Activated naive CD4-positive, alpha-beta T cell treated with anti-CD3 and anti-CD28 coated beads for 36 hours (primary cell): Measurements from ENCODE around the gene TTC13. TPM values are rescaled to one million over a fixed set of nuclear protein-coding genes. Genes with fewer than 3 reads are reported as not detected.

Experiments used
- CTCF ChIA-PET: fragments of 350-600 bp; sonication (Branson Sonifier 250); formaldehyde crosslinking; loops from one replicate; lab custom pipeline; 2021; ENCODE audit warnings: antibody characterized with exemption; lab: Charles Lee
- DNase-seq: peaks from one replicate; pipeline ENCODE4 v3.0.0-alpha.2; 2020
- H3K27ac Mint-ChIP-seq: one replicate; pipeline ENCODE4 v1.8.0; 2021; ENCODE audit warnings: mild to moderate bottlenecking, mixed read lengths
- H3K27me3 Mint-ChIP-seq: one replicate; pipeline ENCODE4 v1.8.0; 2021; ENCODE audit warnings: low read depth, mixed read lengths
- H3K36me3 Mint-ChIP-seq: one replicate; pipeline ENCODE4 v1.8.0; 2021; ENCODE audit warnings: low read depth, mixed read lengths
- H3K4me1 Mint-ChIP-seq: one replicate; pipeline ENCODE4 v1.8.0; 2021; ENCODE audit warnings: low read depth, mixed read lengths
- H3K4me3 Mint-ChIP-seq: one replicate; pipeline ENCODE4 v1.8.0; 2021; ENCODE audit warnings: mild to moderate bottlenecking, moderate library complexity, mixed read lengths
- H3K9me3 Mint-ChIP-seq: one replicate; pipeline ENCODE4 v1.8.0; 2021; ENCODE audit warnings: mixed read lengths
- intact Hi-C: fragments of 100-400 bp; cut with micrococcal nuclease; formaldehyde crosslinking; loops from one replicate; pipeline ENCODE4 v1.15.1; 2023
- total RNA-seq, 2 experiments: library from RNA; stranded (reverse); gene quantifications; one replicate each; pipeline ENCODE4 v1.2.3, GENCODE V29; 2021

The TTC13 gene
- total RNA-seq, 2 experiments from 2014 or later, result 10.9 to 13.2 TPM

DNA sequence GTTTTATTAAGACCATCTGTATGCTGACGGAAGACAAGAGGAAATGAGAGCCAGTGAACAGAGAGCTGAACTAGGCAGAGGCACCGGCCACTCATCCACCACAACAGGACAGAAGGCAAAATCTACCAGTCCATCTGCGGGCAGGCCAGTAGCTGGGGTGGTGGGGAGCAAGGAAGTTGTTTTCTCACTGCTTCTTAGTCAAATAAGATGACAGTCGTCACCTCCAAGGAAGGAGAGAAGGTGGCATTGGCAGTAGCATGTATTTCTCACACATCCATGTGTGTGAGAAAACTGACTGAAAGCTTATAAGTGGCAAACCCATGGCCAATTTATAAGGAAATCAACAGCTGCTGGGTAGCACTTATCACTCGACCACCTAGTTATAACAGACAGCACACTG is 8.2 kb downstream of the TTC13 start:
- CTCF ChIA-PET, result interaction anchor here (1.3 kb wide), 1 partner anchor 10 kb away, joined by 4 read pairs; no protein-coding TSS in a partner anchor
- no peak overlapping the region for H3K27ac Mint-ChIP-seq

DNA sequence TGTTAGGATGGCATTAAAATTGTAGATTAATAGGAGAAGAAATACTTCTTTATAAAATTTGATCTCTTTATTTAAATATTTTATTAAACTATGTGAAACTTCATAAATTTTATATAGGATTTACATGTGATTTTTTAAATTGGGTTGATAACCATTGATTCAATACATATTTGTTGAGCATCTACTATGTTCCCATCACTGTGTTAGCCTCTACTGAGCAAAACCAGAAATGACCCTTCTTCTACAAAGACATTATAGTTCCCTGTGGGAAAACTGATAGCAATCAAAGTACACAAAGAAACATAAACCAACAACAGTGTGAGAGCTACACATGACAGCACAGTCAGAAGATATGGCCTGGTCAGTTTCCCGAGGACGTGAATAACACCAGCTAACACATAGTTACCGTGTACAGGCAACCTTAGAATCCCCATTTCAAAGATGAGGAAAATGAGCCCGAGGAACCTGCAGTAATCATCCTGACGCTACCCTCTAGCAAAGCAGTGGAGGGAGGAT is 12.2 kb downstream of the TTC13 start:
- Mint-ChIP-seq H3K9me3 (no peaks in the 10 kb centered on the region), H3K4me1 (peaks cover 29% of the 10 kb centered on the region), H3K4me3 (no peak overlapping the region), H3K27ac (no peak overlapping the region), H3K27me3 (no peaks in the 10 kb centered on the region), H3K36me3 (peaks cover 2% of the 10 kb centered on the region)
- intact Hi-C loops, result no loop called here
- no peak for DNase-seq
- CTCF ChIA-PET, result no interaction called here

More for the DNA sequence above, 8.2 kb downstream of the TTC13 start:
- H3K36me3 Mint-ChIP-seq, result no peaks in the 10 kb centered on the region
- H3K4me3 Mint-ChIP-seq, result no peak overlapping the region
- no peaks in the 10 kb centered on the region for H3K27me3 Mint-ChIP-seq
- no peak for DNase-seq
- intact Hi-C loops, result loop anchor here (5.0 to 10.0 kb wide), 3 partner anchors 554 to 1346 kb away; partner anchors contain the start of genes TAF5L, TSNAX and URB2
- peaks cover 47% of the 10 kb centered on the region for H3K4me1 Mint-ChIP-seq
- no peaks in the 10 kb centered on the region for H3K9me3 Mint-ChIP-seq

DNA sequence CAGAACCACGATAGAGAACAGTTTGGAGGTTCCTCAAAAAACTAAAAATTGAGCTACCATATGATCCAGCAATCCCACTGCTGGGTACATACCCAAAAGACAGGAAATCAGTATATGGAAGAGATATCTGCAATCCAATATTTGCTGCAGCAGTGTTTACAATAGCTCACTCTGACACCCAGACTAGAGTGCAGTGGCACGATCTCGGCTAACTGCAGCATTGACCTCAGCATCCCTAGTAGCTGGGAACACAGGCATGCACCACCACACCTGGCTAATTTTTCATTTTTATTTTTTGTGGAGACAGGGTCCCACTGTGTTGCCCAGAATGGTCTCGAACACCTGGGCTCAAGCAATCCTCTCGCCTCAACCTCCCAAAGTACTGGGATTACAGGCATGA is 13.1 kb downstream of the TTC13 start:
- H3K36me3 Mint-ChIP-seq, result peaks cover 4% of the 10 kb centered on the region
- H3K27me3 Mint-ChIP-seq, result no peaks in the 10 kb centered on the region
- CTCF ChIA-PET, result no interaction called here
- no peak overlapping the region for H3K4me3 Mint-ChIP-seq
- H3K9me3 Mint-ChIP-seq, result no peaks in the 10 kb centered on the region
- peaks cover 36% of the 10 kb centered on the region for H3K4me1 Mint-ChIP-seq
- no peak overlapping the region for H3K27ac Mint-ChIP-seq
- intact Hi-C loops, result no loop called here
- DNase-seq, result no peak

DNA sequence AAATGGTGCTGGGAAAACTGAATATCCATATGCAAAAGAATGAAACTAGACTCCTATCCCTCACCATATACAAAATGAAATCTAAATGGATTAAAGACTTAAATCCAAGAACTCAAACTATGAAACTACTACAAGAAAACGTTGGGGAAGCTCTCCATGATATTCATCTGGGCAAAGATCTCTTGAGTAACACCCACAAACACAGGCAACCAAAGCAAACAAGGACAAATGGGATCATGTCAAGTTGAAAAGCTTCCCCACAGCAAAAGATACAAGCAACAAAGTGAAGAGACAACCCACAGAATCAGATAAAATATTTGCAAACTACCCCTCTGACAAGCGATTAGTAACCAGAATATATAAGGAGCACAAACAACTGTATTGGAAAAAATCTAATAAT is 13.8 kb downstream of the TTC13 start:
- Mint-ChIP-seq H3K4me1 (peaks cover 31% of the 10 kb centered on the region), H3K36me3 (peaks cover 4% of the 10 kb centered on the region), H3K9me3 (no peaks in the 10 kb centered on the region), H3K27me3 (no peaks in the 10 kb centered on the region), H3K27ac (no peak overlapping the region), H3K4me3 (no peak overlapping the region)
- DNase-seq, result no peak
- CTCF ChIA-PET, result no interaction called here
- intact Hi-C loops, result no loop called here

DNA sequence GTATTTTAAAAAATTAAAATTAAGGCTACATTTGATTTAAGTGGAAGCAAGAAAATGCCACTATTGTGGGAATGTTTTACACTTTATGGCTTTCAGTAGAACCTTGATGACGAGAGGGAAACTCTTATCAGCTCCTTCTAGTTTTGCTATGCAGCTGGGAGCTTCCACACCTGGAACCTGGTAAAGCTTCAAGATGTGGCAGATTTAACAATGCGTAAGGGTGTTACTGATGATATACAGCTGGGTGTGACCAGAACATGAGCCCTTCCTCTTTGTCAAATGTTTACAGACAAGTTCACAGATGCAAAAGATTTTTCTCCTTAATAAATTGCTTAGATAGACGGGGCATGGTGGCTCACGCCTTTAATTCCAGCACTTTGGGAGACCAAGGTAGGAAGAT is 20.3 kb downstream of the TTC13 start:
- CTCF ChIA-PET, result interaction anchor here (1.3 kb wide), 1 partner anchor 20 kb away, joined by 5 read pairs; the partner anchor contains the start of genes ARV1 and TTC13
- no peak for DNase-seq
- intact Hi-C loops, result no loop called here
- H3K4me3 Mint-ChIP-seq, result no peak overlapping the region
- H3K27me3 Mint-ChIP-seq, result no peaks in the 10 kb centered on the region
- no peaks in the 10 kb centered on the region for H3K9me3 Mint-ChIP-seq
- H3K27ac Mint-ChIP-seq, result no peak overlapping the region
- peaks cover 18% of the 10 kb centered on the region for H3K4me1 Mint-ChIP-seq
- H3K36me3 Mint-ChIP-seq, result peaks cover 19% of the 10 kb centered on the region

DNA sequence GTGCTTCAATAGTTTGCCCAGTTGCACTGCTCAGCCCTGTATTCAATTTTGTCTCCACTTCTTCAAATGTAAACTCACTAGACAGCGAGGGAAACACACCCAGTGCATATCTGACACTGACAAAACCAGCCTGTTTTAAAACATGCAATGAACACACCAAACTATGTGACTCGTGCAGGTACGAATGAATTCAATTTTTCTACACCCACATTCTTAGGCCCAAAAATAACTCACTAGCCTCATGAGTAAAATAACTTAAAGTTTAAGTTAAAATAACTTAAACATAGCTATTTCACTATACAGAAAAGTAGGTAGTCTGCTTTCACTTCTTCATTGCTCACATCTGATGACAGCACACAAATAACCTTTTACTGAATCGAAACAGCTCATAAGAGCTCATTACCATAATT is 21.1 kb downstream of the TTC13 start:
- Mint-ChIP-seq H3K9me3 (no peaks in the 10 kb centered on the region), H3K27me3 (no peaks in the 10 kb centered on the region), H3K4me3 (no peak overlapping the region), H3K27ac (no peak overlapping the region), H3K4me1 (peaks cover 17% of the 10 kb centered on the region), H3K36me3 (peaks cover 20% of the 10 kb centered on the region)
- CTCF ChIA-PET, result interaction anchor here (1.3 kb wide), 1 partner anchor 21 kb away, joined by 5 read pairs; the partner anchor contains the start of genes ARV1 and TTC13
- intact Hi-C loops, result no loop called here
- DNase-seq, result no peak

DNA sequence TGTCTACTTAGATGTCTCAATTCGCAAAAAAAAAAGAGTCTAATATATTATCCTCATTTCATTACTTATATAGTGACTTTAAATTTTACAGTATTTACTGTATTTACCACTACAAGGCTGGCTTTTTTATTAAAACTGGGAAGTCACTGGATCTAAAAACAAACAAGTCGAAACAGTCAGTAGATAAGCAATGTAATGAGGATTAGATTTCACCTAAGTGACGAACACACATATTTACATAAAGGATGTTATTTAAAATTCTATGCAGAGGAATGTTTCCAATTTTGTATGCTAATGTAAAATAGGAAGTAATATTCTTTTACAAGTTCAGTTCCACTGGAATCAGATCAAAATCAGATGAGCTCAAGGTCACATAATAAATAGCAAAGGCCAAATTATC is 28.3 kb downstream of the TTC13 start:
- CTCF ChIA-PET, result interaction anchor here (0.6 kb wide), 1 partner anchor 195 kb away, joined by 3 read pairs; no protein-coding TSS in a partner anchor
- H3K36me3 Mint-ChIP-seq, result peaks cover 21% of the 10 kb centered on the region

DNA sequence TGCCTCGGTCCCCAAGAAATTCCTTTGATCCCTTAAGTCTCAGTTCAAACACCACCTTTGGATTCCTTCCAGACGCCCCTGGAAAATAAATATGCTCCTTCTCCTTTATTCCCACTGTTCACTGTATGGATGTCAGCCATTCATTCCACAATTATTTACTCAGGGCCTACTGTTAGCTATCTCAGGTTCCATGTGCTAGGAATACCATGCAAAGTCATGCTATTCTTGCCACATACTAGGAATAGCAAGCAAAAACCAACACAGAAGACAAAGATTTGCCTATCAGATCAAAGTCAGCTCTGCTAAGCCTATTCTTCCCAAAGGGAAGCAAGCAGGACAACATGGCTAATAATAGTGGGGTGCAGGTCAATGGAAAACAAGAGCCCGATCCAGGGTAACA is 29.8 kb downstream of the TTC13 start:
- Mint-ChIP-seq H3K27ac (no peak overlapping the region), H3K4me1 (no peaks in the 10 kb centered on the region), H3K27me3 (no peaks in the 10 kb centered on the region), H3K9me3 (no peaks in the 10 kb centered on the region), H3K36me3 (peaks cover 23% of the 10 kb centered on the region), H3K4me3 (no peak overlapping the region)
- intact Hi-C loops, result no loop called here
- CTCF ChIA-PET, result no interaction called here
- DNase-seq, result no peak

More for the DNA sequence above, 28.3 kb downstream of the TTC13 start:
- H3K9me3 Mint-ChIP-seq, result no peaks in the 10 kb centered on the region
- H3K27me3 Mint-ChIP-seq, result no peaks in the 10 kb centered on the region
- DNase-seq, result no peak
- H3K27ac Mint-ChIP-seq, result no peak overlapping the region
- H3K4me1 Mint-ChIP-seq, result no peaks in the 10 kb centered on the region
- intact Hi-C loops, result no loop called here
- no peak overlapping the region for H3K4me3 Mint-ChIP-seq

DNA sequence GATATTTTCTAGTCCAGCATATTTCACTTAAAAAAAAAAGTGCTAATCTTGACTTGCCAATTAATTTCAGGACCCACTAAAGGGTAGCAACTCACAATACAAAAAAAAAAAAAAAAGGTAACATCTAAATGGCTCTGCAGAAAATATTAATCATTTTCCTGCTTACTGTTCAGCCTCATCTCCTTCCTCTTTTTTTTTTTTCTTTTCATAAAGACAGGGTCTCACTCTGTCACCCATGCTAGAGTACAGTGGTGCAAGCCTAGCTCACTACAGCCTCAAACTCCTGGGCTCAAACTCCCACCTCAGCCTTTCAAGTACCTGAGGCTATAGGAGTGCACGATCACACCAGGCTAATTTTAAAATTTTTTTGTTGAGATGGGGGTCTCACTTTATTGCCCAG is 30.4 kb downstream of the TTC13 start:
- H3K36me3 Mint-ChIP-seq, result peaks cover 19% of the 10 kb centered on the region
- H3K27ac Mint-ChIP-seq, result no peak overlapping the region
- DNase-seq, result no peak
- H3K4me3 Mint-ChIP-seq, result no peak overlapping the region
- no peaks in the 10 kb centered on the region for H3K27me3 Mint-ChIP-seq
- CTCF ChIA-PET, result no interaction called here
- H3K9me3 Mint-ChIP-seq, result no peaks in the 10 kb centered on the region
- intact Hi-C loops, result no loop called here
- H3K4me1 Mint-ChIP-seq, result no peaks in the 10 kb centered on the region

DNA sequence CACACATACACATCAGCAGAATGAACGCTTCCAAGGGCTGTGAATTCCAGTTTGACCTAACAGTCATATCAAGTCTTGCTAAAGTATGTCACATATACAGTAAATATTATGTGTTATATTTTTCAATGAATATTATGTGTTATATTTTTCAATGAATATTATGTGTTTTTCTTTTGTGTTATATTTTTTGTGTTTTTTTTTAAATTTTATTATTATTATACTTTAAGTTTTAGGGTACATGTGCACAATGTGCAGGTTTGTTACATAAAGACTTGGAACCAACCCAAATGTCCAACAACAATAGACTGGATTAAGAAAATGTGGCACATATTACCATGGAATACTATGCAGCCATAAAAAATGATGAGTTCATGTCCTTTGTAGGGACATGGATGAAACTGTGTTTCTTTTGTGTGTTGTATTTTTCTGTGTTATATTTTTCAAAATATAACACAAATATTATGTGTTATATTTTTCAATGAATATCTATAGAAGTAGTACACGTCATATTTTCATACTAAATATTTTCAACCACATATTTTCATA is 35.5 kb downstream of the TTC13 start:
- CTCF ChIA-PET, result no interaction called here
- intact Hi-C loops, result no loop called here
- H3K4me3 Mint-ChIP-seq, result no peak overlapping the region
- H3K27me3 Mint-ChIP-seq, result no peaks in the 10 kb centered on the region
- H3K9me3 Mint-ChIP-seq, result no peaks in the 10 kb centered on the region
- no peak for DNase-seq
- no peak overlapping the region for H3K27ac Mint-ChIP-seq
- peaks cover 19% of the 10 kb centered on the region for H3K36me3 Mint-ChIP-seq
- H3K4me1 Mint-ChIP-seq, result peaks cover 2% of the 10 kb centered on the region

DNA sequence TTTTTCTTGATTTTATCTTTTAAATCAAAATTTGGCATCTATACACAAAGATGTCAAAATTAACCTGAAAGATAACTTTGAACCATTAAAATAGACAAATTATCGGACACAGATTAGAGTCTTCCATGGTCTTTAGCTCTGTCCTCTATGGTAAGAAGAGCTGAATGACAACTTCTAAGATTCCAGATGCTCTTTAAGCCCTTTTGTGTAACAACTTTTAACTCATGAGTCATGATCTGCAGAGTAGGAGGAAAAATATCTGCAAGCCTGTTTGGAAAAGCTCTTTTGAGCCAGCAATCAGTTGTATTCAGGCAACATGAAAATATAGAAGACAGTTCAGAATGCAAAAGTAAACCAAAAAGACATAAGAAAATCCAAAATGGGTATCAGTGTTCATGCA is 37.8 kb downstream of the TTC13 start:
- no peak for DNase-seq
- peaks cover 19% of the 10 kb centered on the region for H3K36me3 Mint-ChIP-seq
- H3K9me3 Mint-ChIP-seq, result no peaks in the 10 kb centered on the region
- no peak overlapping the region for H3K4me3 Mint-ChIP-seq
- H3K27me3 Mint-ChIP-seq, result no peaks in the 10 kb centered on the region
- no peak overlapping the region for H3K27ac Mint-ChIP-seq
- intact Hi-C loops, result no loop called here
- CTCF ChIA-PET, result no interaction called here
- peaks cover 9% of the 10 kb centered on the region for H3K4me1 Mint-ChIP-seq

DNA sequence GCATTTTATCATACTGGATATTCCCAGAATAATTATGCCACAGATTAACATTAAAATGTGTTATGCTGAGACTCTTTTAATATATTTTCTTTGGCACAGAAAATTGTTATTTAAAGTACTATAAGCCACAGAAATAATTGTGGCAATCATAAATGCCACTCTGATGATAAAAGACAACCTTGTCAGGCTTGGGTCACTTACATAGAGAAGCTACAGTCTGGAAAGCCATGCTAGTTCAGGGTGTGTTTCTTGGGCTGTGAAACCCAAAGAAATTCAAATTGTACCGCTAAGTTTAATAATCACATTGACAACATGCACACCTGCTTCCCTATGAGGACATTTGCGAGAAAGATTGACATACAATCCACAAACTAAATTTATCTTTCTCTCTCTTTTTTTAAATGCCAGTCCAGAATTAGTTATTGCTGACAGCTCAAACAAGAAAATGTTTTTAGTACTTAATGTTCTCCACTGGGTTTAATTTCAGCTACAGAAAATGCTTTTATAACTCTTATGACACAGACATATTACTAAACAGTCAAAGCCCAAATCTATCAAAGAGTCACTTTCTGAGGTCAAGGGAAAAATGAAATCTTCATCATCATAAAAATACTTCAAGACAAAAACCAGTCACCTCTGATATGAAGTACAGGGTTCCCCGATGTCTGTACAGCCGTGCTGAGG is 38.7 kb downstream of the TTC13 start:
- CTCF ChIA-PET, result interaction anchor here (0.9 kb wide), 1 partner anchor 19 kb away, joined by 3 read pairs; no protein-coding TSS in a partner anchor
- intact Hi-C loops, result no loop called here
- no peaks in the 10 kb centered on the region for H3K27me3 Mint-ChIP-seq

More for the DNA sequence above, 38.7 kb downstream of the TTC13 start:
- DNase-seq, result no peak
- H3K36me3 Mint-ChIP-seq, result peaks cover 14% of the 10 kb centered on the region
- no peaks in the 10 kb centered on the region for H3K9me3 Mint-ChIP-seq
- no peak overlapping the region for H3K27ac Mint-ChIP-seq
- no peak overlapping the region for H3K4me3 Mint-ChIP-seq
- peaks cover 9% of the 10 kb centered on the region for H3K4me1 Mint-ChIP-seq
